K562 (cell line): ENCODE measurements around the gene MRPL48.

Experiments used
- EZH2 ChIP-seq: IDR thresholded peaks from 2 replicates; pipeline ENCODE4 v1.6.1; 2012; ENCODE audit warnings: low read depth, mild to moderate bottlenecking, inconsistent platforms, low read length, borderline replicate concordance
- MYC ChIP-seq, 2 experiments: fragments of 250-450 bp in 1 of 2; sonication (Bioruptor Pico) in 1 of 2; IDR thresholded peaks; 2 replicates each; pipeline versions ENCODE4 v1.5.1 to v1.6.1; 2012 to 2021; ENCODE audit warnings: low read depth in 2 of 2, borderline replicate concordance in 1 of 2, improper control_type of control experiment in 1 of 2, low read length in 1 of 2, mild to moderate bottlenecking in 1 of 2, moderate library complexity in 1 of 2
- TAF1 ChIP-seq: IDR thresholded peaks from 2 replicates; pipeline ENCODE4 v1.6.1; 2011; ENCODE audit warnings: mild to moderate bottlenecking, low read length, moderate library complexity; ENCODE audit not compliant: insufficient read depth, control insufficient read depth, severe bottlenecking; ENCODE audit errors: extremely low read depth
- ZNF140 ChIP-seq: fragments of 250-450 bp; sonication (Bioruptor Pico); IDR thresholded peaks from 2 replicates; pipeline ENCODE4 v1.8.0; 2021; ENCODE audit warnings: moderate library complexity, mild to moderate bottlenecking, inconsistent platforms
- ZNF41 ChIP-seq: fragments of 250-450 bp; sonication (Bioruptor Pico); conservative IDR thresholded peaks from 2 replicates; pipeline ENCODE4 v1.4.0; 2020; ENCODE audit warnings: mild to moderate bottlenecking
- ZNF584 ChIP-seq: fragments of 200-800 bp; sonication (Bioruptor generic); IDR thresholded peaks from 2 replicates; pipeline ENCODE4 v1.6.1; 2016; ENCODE audit warnings: low read depth, mild to moderate bottlenecking, missing genetic modification characterization, missing compliant biosample characterization
- ZNF639 ChIP-seq, 2 experiments: fragments of 200-800 bp in 1 of 2; sonication (Bioruptor generic) in 1 of 2; sonication (generic) in 1 of 2; formaldehyde crosslinking in 1 of 2; IDR thresholded peaks in 1 of 2; conservative IDR thresholded peaks in 1 of 2; 2 replicates each; pipeline versions ENCODE4 v1.5.0 to v1.6.1; 2016 to 2020; ENCODE audit warnings: missing compliant biosample characterization in 1 of 2, missing genetic modification characterization in 1 of 2, missing genetic modification reagents in 1 of 2
- ZZZ3 ChIP-seq: fragments of 450-650 bp; IDR thresholded peaks from 2 replicates; pipeline ENCODE4 v1.6.1; 2016; ENCODE audit warnings: antibody characterized with exemption, mild to moderate bottlenecking, moderate library complexity
- TF ChIP-seq, protein P1 (sequence below), 3 experiments: IDR thresholded peaks in 2 of 3; conservative IDR thresholded peaks in 1 of 3; 2 replicates each; pipeline ENCODE4 v1.5.1; 2011 to 2012; ENCODE audit warnings: low read length in 3 of 3, mild to moderate bottlenecking in 3 of 3, control low read depth in 2 of 3, improper control_type of control experiment in 1 of 3, inconsistent platforms in 1 of 3, low read depth in 1 of 3, mixed read lengths in 1 of 3, moderate library complexity in 1 of 3; ENCODE audit not compliant: insufficient read depth in 2 of 3
- TF ChIP-seq, protein P2 (sequence below): conservative IDR thresholded peaks from 2 replicates; pipeline ENCODE4 v1.6.1; 2011; ENCODE audit warnings: low read depth, mild to moderate bottlenecking, low read length; ENCODE audit not compliant: control insufficient read depth

DNA sequence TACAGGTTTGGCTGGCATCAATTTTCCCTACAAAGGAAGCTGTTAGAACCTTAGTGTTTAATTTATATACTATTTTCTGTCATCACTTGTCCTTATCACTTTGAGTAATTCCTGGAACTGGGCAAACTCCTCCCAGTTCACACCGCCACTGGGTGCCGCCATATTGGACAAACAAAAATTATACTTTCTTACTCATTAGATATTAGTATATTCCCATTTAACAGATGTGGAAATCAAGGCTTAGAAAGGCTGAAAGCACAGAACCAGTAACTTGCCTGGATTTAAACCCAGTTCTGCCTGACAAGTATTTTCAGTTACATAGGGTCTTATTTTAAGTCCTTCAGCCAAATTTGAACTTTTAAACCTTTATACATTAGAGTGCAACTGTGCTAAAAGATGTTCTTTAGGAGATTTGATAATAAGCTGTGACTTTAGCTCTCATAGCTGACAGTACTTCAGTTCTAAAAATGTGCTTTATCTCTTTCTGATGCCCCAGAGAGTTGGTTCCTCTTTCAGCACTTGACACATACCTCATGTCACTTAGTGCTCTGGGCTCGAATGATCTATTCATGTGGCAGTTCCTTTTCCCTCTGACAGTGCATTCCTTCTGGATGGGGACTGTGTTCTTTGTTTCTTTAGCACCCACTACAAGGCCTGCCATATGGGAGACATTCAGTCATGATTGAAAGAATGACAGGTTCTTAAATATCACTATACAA is 63.5 kb downstream of the MRPL48 start:
- TF ChIP-seq EZH2: no peak
- TF ChIP-seq ZNF584 (CRISPR knock-in tag): no peak
- TF ChIP-seq, protein P1, sequence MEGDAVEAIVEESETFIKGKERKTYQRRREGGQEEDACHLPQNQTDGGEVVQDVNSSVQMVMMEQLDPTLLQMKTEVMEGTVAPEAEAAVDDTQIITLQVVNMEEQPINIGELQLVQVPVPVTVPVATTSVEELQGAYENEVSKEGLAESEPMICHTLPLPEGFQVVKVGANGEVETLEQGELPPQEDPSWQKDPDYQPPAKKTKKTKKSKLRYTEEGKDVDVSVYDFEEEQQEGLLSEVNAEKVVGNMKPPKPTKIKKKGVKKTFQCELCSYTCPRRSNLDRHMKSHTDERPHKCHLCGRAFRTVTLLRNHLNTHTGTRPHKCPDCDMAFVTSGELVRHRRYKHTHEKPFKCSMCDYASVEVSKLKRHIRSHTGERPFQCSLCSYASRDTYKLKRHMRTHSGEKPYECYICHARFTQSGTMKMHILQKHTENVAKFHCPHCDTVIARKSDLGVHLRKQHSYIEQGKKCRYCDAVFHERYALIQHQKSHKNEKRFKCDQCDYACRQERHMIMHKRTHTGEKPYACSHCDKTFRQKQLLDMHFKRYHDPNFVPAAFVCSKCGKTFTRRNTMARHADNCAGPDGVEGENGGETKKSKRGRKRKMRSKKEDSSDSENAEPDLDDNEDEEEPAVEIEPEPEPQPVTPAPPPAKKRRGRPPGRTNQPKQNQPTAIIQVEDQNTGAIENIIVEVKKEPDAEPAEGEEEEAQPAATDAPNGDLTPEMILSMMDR (IDR thresholded peaks at IDR 0.05 in 2 of 3, conservative IDR thresholded peaks at IDR 0.05 in 1 of 3; ENCODE audit: insufficient read depth in 2 of 3, low read depth in 1 of 3, low read length in 3 of 3): no peak
- TF ChIP-seq ZZZ3: no peak
- TF ChIP-seq ZNF140 (CRISPR knock-in tag): no peak
- no peak for TF ChIP-seq TAF1
- TF ChIP-seq MYC (IDR thresholded peaks at IDR 0.05; ENCODE audit: low read depth, low read length): no peak
- TF ChIP-seq MYC (CRISPR knock-in tag; IDR thresholded peaks at IDR 0.05; ENCODE audit: borderline replicate concordance, low read depth): no peak
- TF ChIP-seq ZNF639 (CRISPR knock-in tag; conservative IDR thresholded peaks at IDR 0.05 in 1 of 2, IDR thresholded peaks at IDR 0.05 in 1 of 2): peak in 1 of 2 experiments; percentile 27; a peak in 1 of 4 replicates
- TF ChIP-seq, protein P2, sequence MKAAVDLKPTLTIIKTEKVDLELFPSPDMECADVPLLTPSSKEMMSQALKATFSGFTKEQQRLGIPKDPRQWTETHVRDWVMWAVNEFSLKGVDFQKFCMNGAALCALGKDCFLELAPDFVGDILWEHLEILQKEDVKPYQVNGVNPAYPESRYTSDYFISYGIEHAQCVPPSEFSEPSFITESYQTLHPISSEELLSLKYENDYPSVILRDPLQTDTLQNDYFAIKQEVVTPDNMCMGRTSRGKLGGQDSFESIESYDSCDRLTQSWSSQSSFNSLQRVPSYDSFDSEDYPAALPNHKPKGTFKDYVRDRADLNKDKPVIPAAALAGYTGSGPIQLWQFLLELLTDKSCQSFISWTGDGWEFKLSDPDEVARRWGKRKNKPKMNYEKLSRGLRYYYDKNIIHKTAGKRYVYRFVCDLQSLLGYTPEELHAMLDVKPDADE: no peak
- no peak for TF ChIP-seq ZNF41 (CRISPR knock-in tag)
